Measurements from ENCODE around the gene PDC.
A peak's percentile ranks its signal among the peaks of the same experiment; 100 is the strongest.
"Not testable (repeated sequence)": the region's sequence is repeated elsewhere in the genome, so short reads cannot be mapped to it uniquely, and the experiment has no call there.

Gene PDC

GRCh38 chr1:186465491-186465890 lies 4.6 kb upstream of the PDC start:
- DNase-seq, result not testable (repeated sequence)

DNA sequence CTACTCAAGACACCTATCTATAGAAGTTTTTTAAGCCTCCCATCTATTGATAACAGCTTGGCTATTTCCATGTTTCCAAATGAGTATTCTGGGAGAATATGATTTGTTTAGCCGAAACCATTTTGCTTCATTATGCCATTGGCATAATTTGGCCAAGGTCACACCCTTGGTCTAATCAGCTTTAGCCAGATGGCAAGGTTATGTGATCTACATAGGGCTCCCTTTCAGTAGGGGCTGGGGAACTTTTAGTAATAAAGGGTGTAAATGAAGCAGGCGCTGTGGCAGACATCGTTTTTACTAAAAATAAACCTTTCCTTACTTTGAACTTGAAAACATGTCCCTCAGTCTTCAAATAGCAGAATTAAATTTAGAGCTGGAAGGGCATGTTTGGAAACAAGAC lies 3.0 kb upstream of the PDC start:
- no peak for DNase-seq

DNA sequence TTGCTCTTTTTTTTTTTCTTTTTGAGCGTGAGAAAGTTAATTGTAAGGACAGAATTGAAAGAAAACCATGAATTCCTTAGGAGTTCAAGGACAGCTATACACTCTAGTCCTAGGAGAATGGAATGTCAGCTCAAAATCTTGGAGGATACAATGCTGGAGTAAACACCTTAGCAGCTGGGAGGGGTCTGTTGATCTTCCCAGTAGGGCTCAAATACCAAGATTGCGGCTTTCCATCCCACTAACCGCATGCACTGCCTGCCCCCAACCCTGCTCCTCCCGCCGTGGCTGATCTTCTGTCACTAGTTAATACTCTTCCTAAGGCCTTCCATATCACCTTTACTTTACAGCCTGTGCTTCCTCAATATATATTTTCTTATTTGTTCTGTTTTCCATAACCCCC lies 2.6 kb upstream of the PDC start:
- DNase-seq, result no peak

- DNase-seq, result not testable (repeated sequence)
Observed at GRCh38 chr1:186459161-186459560, 1.8 kb downstream of the PDC start.

- no peak for DNase-seq
Observed at GRCh38 chr1:186456729-186457255, 4.1 kb downstream of the PDC start.

GRCh38 chr1:186454981-186455380 lies 5.9 kb downstream of the PDC start:
- DNase-seq, result no peak

GRCh38 chr1:186446152-186446551 lies 14.8 kb downstream of the PDC start:
- no peak for DNase-seq

GRCh38 chr1:186443638-186444037 lies 17.3 kb downstream of the PDC start:
- peak in 1 of 5 donors; percentile 62 for DNase-seq

- peak in 1 of 5 donors; percentile 70 for DNase-seq
Observed at GRCh38 chr1:186442651-186443375, 18.1 kb downstream of the PDC start.

GRCh38 chr1:186440584-186440983 lies 20.3 kb downstream of the PDC start:
- DNase-seq, result peak in 1 of 5 donors; percentile 8

DNA sequence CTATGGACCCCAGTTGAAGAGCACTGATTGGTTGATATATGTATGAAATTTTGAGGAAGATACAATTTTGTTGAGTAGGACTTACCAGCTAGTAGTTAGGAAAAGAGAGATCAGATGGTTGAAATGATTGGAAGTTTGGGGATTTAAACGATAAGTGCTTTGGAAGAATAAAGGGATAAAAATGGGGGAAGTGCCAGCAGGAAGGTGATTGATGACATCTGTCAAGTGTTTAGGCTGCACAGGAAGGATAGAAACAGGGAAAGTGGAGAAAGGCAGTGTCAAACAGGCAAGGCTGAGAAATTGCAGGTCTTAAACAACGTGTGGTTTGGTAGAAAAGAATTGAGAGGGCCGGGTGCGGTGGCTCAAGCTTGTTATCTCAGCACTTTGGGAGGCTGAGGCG lies 22.3 kb downstream of the PDC start:
- no peak for DNase-seq

- no peak for DNase-seq
Observed at GRCh38 chr1:186435336-186435735, 25.6 kb downstream of the PDC start.

GRCh38 chr1:186429017-186429416 lies 31.9 kb downstream of the PDC start:
- no peak for DNase-seq

DNA sequence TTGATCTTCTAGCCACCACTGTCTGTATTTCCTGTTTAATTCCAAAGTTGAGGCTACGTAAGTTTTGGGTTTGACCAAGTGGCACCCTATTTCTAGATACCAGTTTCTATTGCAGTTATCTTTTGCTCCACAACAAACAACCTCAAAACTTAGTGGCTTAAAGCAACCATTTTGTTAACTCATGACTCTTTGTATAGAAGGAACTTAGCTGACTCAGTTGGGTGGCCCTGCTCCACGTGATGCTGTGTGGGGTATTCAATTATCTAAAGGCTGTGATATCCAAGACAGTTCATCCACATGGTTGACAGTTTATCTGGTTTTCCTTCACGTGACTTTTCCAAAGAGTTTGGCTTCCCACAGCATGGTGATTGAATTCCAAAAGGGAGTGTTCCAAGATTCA lies 34.8 kb downstream of the PDC start:
- no peak for DNase-seq

DNA sequence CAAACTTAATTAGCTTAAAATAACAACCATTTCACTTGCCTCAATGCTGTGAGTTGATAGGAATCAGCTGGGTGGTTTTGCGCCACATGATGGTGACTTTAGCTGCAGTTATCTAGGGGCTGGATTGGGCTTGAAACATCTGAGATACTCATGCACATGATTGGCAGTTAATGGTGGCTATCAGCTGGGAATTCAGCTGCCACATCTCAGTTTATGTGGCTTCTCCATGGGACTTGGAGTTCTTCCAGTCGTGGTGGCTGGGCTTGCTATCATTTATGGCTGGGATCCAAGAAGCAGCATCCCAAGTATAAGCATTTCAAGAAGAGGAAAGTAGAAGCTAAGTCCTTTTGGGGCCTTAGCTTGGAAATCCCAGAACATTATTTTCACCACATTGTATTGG lies 36.4 kb downstream of the PDC start:
- no peak for DNase-seq

DNA sequence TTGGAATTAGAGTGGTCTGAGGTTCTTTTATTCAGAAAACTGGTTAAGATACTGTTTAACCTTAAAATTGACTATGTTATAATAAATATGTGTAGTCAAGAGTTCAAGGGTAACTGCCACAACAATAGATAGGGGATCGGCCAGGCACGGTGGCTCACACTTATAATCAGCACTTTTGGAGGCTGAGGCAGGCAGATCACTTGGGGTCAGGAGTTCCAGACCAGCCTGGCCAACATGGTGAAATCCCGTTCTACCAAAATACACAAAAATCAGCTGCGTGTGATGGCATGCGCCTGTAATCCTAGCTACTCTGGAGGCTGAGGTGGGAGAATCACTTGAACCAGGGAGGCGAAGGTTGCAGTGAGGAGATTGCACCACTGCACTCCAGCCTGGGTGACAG lies 39.5 kb downstream of the PDC start:
- no peak for DNase-seq

GRCh38 chr1:186420923-186421322 lies 40.0 kb downstream of the PDC start:
- peak in 1 of 5 donors; percentile 76 for DNase-seq

DNA sequence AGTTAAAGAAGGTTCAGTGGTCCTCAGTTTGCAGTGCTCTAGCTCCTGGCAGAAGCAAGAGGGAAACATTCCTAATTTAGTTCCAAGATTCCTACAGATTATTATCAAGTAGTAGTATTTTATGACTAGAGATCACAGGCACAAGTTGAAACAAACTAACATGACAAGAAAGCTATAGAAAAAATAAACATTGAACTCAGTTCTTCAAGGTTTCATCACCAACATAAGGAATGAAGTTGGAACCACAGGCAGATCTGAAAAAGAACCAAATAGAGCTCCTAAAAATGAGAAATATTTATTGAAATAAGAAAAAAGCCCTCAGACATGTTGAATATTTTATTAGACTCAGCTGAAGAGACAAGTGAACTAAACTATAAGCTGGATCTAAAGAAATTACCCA lies 40.6 kb downstream of the PDC start:
- DNase-seq, result no peak

GRCh38 chr1:186418503-186418902 lies 42.4 kb downstream of the PDC start:
- no peak for DNase-seq

DNA sequence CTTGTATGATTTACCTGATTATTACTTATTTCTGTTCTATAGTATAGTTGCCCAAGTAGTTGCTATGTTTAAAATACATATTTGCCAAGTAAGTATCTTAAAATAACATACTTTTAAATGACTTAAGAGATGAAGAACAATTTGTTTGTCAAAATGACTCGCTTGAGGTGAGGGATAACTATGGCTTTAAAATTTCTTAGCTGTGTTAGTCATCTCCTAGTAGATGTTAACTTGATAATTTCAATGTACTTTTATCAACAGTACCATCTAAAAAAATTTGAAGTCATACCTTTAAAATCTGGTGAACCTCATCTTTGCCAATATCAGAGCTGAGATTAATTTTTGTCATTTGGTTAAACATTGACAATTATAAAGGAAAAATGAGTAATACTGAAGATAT lies 47.6 kb downstream of the PDC start:
- no peak for DNase-seq

DNA sequence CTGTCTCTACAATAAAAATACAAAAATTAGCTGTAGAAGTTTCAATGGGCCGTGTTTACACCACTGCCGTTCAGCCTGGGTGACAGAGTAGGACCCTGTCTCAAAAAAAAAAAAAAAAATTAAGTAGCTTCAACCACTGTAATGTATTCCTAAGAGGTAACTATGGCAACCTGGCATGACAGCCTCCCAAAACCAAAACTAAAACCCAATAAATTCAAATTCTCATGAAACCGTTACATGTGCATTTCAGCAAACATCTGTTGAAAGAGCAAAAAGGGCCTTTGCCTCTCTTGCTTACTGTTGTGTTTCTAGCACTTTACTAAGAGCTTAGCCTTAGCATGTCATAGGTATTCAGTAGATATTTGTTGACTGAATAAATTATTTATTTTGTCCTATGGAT lies 51.8 kb downstream of the PDC start:
- DNase-seq, result no peak

DNA sequence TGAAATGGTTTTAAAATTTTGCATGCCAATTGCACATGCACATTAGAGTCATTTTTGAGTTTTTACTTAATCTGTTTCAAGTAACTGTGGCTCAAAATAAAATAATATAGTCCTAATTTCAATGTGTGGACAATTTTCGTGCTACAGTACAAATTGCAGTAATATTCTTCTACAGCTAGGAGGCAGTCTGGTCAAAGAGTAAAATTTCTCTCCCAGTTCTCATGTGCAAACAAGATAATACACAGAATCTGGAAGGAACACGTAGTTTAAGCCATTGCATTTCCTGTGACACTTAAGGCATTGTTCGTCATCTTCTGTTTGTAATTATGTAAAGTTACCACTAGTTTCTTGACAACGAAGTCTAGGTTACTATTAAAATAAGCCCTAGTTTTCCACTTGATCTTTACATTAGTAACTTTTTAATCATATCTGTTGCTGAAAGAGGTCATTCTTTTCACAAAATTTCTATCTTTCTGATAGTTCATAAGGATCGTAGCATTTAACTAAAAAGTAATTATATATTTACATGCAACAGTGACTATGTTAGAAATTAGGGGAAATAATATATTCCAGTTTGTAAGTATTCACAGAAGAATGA lies 56.4 kb downstream of the PDC start:
- peak in 1 of 5 donors; percentile 74 for DNase-seq

GRCh38 chr1:186403632-186404031 lies 57.3 kb downstream of the PDC start:
- no peak for DNase-seq

DNA sequence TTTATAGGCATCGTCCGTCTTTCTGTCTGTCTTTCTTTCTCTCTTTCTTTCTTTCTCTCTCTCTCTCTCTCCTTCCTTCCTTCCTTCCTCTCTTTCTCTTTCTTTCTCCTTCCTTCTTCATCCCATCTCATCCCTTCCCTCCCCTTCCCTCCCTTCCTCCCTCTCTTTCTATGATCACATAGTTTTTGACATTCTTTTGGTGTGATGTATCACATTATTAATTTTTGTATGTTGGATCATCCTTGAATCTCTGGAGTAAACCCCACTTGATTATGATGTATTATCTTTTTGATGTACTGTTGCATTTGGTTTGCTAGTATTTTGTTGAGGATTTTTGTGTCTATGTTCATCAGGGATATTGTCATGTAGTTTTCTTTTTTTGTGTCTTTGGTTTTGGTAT lies 59.5 kb downstream of the PDC start:
- not testable (repeated sequence) for DNase-seq
